ENCODE results near the gene CIT.

Gene CIT

DNA sequence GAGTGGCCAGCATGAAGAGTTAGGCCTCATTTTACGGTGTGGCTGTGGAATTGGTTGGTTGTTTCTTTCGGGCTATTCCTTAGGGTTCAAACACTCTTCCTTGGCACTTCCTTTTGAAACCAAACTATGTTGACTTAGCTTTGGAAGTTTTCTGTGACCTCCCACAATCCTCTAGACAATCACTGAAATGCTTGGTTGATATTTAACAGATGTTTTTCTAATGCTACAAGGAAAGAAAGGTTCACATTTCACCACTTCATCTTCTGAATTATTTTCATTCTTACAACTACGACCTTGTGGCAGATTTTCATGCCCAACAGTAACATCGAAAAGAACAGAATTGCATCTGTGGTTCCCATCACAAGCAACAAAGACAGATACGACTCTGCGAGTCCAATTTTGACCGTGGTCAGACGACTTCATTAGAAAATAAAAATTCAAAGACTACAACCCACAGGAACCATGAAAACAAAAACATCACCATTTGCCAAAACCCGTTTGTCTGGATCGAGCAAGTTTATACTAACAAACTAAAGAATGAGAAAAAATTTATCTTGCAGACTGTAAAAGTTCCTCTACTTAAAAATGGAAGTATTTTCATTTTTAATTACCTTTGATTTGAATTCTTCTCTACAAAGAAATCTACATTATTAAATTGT, 192.3 kb downstream of the CIT start:
- no peak for FAIRE-seq
- DNase-seq (ENCODE audit: extremely low spot score, insufficient read length, low read depth), result no peak

GRCh38 chr12:119683816-119684215, 193.3 kb downstream of the CIT start:
- FAIRE-seq (no peak), DNase-seq (ENCODE audit: extremely low spot score, insufficient read length, low read depth) (no peak)

- FAIRE-seq (no peak), DNase-seq (ENCODE audit: extremely low spot score, insufficient read length, low read depth) (no peak)
Observed at GRCh38 chr12:119683413-119683812, 193.7 kb downstream of the CIT start.

DNA sequence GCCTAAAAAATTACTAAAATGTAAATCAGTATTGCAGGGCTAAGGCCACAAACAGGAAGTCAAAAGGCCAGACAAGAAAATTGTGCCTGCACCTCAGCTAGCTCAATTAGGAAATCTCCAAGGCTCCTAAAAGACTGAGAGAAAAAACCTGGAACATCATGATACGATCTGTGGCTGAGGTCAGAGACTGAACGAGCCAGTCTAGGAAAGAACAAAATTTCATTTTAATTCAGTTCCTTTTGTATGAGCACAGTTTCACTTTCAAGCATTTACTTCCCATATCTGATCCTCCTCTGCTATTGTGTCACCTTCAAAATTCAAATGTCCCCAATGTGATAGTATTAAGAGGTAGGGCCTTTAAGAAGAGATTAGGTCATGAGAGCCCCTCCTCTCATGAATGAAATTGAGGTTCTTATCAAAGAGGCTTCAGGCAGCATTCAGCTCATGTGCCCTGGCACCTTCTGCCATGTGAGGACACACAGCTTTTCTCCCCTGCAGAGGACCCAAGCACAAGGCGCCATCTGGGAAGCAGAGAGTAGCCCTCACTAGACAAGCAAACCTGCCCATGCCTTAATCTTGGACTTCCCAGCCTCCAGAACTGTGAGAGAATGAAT, 194.4 kb downstream of the CIT start:
- FAIRE-seq (peak; percentile 48), DNase-seq (ENCODE audit: extremely low spot score, insufficient read length, low read depth) (no peak)

DNA sequence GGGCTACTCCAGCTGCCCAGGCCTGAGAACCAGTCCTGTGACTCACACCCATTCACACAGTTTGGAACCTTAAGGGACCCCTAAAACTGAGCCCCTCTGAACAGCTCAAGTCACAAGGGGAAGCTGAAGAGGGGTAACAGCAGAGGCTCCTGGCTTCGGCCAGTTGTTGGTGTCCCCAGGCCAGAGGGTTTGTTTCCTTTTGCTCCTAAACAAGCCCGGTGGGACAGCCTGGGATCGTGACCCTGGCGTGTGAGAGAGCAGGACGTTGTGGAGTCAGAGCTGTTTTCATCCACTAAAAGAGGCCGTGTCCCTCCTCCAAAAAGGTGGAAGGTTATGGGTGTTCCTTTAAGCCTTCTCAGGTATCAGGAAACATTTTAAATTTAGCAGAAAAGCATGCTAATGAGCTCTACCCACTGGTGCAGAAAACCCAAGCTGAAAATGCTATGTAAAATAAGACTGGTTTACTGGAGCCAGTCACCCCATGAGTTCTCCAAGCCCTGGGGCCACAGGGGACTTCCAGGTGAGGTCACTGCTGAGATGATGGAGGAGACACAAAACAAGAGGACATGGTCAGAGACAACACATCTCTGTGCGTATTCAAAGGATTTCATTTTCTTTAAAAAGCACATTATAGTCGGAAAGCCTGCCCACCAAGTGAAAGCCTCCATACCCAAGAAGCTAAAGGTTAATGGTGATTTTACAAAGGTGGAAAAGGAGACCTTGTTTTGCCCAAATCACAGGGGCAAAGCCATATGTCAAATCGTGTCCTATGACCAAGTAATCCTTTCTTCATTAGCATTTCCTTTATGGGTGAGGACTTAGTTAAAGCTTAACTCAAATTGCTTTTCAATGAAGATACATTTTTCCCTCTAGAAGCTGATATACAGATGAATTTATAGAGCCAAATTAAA, 195.1 kb downstream of the CIT start:
- FAIRE-seq, result peak; percentile 54
- no peak for DNase-seq (ENCODE audit: extremely low spot score, insufficient read length, low read depth)

- DNase-seq (ENCODE audit: extremely low spot score, insufficient read length, low read depth), result no peak
Observed at GRCh38 chr12:119681111-119681510, 196.0 kb downstream of the CIT start.

DNA sequence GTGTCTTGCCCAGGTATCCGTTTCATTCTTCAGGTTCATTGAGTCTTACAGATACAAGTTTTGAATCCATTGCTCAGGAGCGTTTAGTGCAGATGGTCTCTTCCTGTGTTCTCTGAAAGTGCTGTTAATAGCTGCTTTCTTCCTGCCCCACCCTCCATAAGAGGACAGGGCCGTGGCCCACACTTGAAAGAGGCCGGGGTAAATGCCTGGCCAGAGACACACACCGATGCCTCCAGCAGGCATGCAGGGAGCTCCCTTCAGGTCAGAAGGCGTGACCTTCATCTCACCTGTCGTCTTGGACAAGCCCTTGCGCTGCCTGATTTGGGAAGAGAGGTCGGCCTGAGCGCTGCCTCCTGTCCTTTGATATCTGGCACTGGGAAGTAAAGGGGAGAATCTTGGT, 197.6 kb downstream of the CIT start:
- DNase-seq (ENCODE audit: extremely low spot score, insufficient read length, low read depth) (no peak), FAIRE-seq (no peak)

More at GRCh38 chr12:119681111-119681510, 196.0 kb downstream of the CIT start:
- FAIRE-seq, result no peak

DNA sequence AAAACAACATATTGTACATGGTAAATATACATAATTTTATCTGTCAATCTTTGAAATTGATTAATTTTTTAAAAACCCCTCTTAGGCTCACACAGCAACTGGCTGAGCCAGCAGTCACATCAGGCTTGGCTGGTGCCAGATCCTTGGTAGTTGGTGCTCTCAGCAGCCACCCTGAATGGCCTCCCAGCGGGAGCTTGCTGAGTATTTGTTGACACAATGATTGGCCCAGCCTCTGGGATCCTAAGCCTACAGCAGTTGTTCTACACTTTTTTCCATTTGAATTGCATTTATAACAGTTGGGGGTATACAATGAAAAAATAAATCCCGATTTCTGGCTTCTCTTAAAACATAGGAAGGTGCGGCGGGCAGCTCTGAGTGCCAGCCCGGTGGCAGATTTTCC, 198.0 kb downstream of the CIT start:
- no peak for DNase-seq (ENCODE audit: extremely low spot score, insufficient read length, low read depth)

GRCh38 chr12:119678459-119678858, 198.7 kb downstream of the CIT start:
- no peak for DNase-seq (ENCODE audit: extremely low spot score, insufficient read length, low read depth)
- no peak for FAIRE-seq

More for the DNA sequence above, 198.0 kb downstream of the CIT start:
- no peak for FAIRE-seq

- FAIRE-seq, result no peak
- no peak for DNase-seq (ENCODE audit: extremely low spot score, insufficient read length, low read depth)
Observed at GRCh38 chr12:119676573-119676972, 200.5 kb downstream of the CIT start.

GRCh38 chr12:119676022-119676421, 201.1 kb downstream of the CIT start:
- DNase-seq (ENCODE audit: extremely low spot score, insufficient read length, low read depth), result no peak
- no peak for FAIRE-seq

DNA sequence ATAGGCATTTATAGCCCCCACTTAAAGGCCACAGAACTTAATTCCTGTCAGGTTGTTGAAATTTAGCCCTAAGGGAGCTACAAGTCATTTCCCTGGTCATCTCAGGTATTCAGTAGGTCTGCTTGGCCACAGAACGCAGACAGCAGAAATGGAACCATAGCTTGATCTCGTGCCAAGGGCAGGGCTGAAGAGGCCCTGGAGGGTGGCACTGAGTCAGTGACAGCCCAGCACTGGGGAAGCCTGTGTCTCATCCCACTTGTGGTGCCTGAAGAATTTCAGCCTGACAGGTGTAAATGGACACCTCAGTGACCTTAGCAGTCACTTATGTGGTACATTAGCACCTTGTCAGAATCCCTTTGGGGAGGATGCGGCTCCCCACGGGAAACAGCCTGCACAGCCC, 202.6 kb downstream of the CIT start:
- DNase-seq (ENCODE audit: extremely low spot score, insufficient read length, low read depth), result no peak
- no peak for FAIRE-seq

DNA sequence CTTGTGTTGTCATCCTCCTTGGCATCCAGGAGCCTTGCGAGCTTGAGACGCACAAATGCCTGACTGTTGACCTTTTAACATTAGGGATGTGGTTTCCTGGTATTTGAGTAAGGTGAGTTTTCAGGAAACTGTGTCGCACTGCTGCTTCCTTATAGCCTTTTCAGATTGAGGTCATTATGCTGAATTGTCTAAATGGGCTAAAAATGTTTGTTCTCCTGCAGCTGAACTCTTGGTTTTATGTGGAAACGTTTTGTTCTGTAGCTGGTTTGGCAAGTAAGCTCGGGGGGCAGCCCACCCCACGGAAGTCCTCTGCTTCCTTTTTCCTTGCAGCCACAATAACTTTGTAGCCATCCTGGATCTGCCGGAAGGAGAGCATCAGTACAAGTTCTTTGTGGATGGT, 203.5 kb downstream of the CIT start:
- FAIRE-seq (no peak), DNase-seq (ENCODE audit: extremely low spot score, insufficient read length, low read depth) (no peak)

DNA sequence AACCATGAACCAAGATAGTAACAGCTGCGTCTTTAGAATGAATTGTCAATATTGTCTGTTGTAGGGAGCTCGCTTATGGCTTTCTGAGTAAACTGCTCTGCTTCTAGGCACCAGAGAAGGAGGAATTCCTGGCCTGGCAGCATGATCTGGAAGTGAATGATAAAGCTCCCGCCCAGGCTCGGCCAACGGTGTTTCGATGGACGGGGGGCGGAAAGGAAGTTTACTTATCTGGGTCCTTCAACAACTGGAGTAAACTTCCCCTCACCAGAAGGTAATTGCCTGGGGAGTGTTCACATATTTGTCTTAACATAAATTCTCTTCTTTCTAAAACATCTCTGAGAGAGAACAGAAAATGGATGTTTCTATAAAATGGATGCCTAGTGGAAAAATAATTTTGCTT, 204.9 kb downstream of the CIT start:
- DNase-seq (ENCODE audit: extremely low spot score, insufficient read length, low read depth) (no peak), FAIRE-seq (no peak)

GRCh38 chr12:119671070-119671469, 206.1 kb downstream of the CIT start:
- FAIRE-seq (no peak), DNase-seq (ENCODE audit: extremely low spot score, insufficient read length, low read depth) (no peak)

- DNase-seq (ENCODE audit: extremely low spot score, insufficient read length, low read depth), result no peak
- FAIRE-seq, result no peak
Observed at GRCh38 chr12:119669744-119670472, 207.2 kb downstream of the CIT start.

DNA sequence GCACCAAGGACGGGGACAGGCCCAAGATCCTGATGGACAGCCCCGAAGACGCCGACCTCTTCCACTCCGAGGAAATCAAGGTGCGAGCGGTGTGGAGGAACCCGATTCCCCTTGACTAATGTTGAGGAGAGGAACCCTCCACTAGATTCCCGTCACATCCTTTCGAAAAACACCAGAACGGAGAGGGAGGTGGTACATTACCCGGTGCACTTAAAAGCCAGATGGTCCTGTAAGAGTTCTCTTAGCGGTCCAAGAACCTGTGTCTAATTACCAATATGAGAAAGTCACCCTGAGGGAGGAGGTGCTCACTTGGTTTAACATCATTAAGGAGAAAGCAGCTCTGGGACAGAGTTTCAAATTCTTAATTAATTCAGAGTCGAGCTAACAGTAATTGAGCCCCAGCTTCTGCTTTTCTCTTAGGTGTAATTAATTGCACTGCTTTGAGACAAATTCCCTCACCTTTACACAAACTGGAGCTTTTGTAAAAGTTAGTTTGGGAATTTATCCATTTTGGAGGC, 208.7 kb downstream of the CIT start:
- no peak for DNase-seq (ENCODE audit: extremely low spot score, insufficient read length, low read depth)
- no peak for FAIRE-seq

DNA sequence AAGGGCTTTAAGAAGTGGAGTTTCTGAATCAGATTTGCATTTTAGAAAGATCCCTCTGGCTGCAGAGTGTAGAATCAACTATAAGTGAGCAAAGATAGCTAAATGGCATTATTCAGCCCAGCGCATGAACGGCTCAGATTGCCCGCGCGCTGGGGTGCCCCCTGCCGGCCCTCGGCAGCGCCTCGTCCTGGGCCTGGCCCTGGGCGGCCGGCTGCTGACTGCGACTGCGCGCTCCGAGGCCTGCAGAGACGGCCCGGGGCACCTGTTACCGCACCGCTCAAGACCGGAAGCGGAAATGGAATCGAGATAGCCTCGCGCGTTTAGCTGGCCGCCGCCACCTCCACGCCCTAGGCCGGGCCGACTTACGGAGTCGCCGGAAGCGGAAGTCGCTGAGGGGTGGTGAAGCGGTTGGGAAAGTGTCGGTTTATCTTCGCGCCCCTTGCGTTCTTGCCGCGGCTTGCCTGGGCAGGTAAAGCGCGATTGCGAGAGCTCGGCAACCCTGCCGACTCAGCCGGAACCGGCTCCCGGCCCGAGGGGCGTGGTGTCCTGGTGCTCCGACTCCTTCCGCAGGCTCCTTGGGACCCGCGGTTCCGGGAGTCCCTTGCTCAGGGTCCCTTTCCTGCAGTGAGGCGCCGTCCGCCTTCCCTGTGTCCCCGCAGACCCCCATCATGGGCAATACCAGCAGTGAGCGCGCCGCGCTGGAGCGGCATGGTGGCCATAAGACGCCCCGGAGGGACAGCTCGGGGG, 209.4 kb downstream of the CIT start, which contains the start of gene PRKAB1:
Gene PRKAB1, plus strand, starts transcription at position 557 of the 747 bp plus-strand sequence. Its CDS starts 112 bp downstream, at position 669.
- DNase-seq (ENCODE audit: extremely low spot score, insufficient read length, low read depth) (peak; percentile 93), FAIRE-seq (peak; percentile 97)

GRCh38 chr12:119666900-119667576, 210.1 kb downstream of the CIT start:
- FAIRE-seq, result peak; percentile 78
- DNase-seq (ENCODE audit: extremely low spot score, insufficient read length, low read depth), result no peak

All from GM18507 (cell line).